Muscle layer of duodenum (tissue), 2 donors: ENCODE results near the gene ELOA.
"Not testable (repeated sequence)": the region's sequence is repeated elsewhere in the genome, so short reads cannot be mapped to it uniquely, and the experiment has no call there.

Source experiments
- H3K27ac ChIP-seq: one replicate; pipeline ENCODE4 v1.7.0; 2013; ENCODE audit warnings: mild to moderate bottlenecking, low read length
- H3K27me3 ChIP-seq: one replicate; pipeline ENCODE4 v1.7.0; 2013; ENCODE audit warnings: low read depth, mild to moderate bottlenecking, control low read depth, low read length
- H3K36me3 ChIP-seq, 2 donors: one replicate each; pipeline ENCODE4 v1.7.0; 2013; ENCODE audit warnings: low read length in 2 of 2, control low read depth in 1 of 2, mild to moderate bottlenecking in 1 of 2; ENCODE audit not compliant: insufficient read depth in 2 of 2, control insufficient read depth in 1 of 2
- H3K4me1 ChIP-seq, 2 donors: one replicate each; pipeline ENCODE4 v1.7.0; 2013; ENCODE audit warnings: low read length in 2 of 2, mild to moderate bottlenecking in 2 of 2, control low read depth in 1 of 2, moderate library complexity in 1 of 2; ENCODE audit not compliant: insufficient read depth in 2 of 2, control insufficient read depth in 1 of 2
- H3K4me3 ChIP-seq, 2 donors: one replicate each; pipeline ENCODE4 v1.7.0; 2013; ENCODE audit warnings: low read length in 2 of 2, low read depth in 1 of 2, mild to moderate bottlenecking in 1 of 2
- H3K9me3 ChIP-seq, 2 donors: one replicate each; pipeline ENCODE4 v1.7.0; 2013; ENCODE audit warnings: low read length in 2 of 2, control low read depth in 1 of 2, mild to moderate bottlenecking in 1 of 2; ENCODE audit not compliant: control insufficient read depth in 1 of 2
- donor health status: healthy.

Gene ELOA

DNA sequence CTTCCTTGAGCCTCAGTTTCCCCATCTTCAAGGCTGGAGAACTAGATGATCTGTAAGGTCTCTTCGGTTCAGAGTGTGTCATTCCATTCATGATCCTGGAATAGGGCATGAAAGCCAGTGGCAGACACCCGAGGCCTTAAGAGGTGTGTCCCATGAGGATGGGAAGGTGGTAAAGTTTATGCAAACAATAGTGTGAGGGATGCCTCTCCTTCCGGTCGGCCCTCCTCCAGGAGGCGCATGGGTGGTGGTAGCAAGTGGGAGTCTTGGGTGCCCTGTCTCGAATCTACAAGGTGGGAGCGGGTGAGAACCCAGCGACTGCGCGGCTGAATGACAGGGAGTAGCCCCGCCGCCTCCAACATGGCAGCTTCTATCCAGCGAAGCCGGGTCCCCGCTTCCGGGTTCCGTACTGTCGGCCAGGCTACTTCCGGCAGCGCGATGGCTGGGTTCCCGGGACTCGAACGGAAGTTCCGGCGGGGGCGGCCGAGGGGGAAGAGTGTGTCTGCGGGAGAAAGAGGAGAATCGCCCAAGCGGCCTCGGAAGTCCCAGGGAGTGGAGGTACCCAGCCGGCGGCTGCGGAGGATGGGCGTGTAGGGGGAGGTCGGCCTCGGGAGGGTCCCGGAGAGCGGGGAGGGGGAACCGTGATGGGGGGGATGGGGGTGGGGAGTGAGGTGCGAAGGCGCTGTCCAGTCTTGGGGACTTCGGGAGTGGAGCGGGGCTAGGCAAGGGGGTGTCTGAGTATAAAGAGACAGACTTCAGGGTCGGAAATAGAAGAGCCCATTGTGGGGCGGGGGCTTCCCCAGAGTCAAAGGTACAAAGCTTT, 47.6 kb downstream of the ELOA start, which contains the start of gene LYPLA2:
LYPLA2 (plus strand) TSS at position 450 of the 820 bp plus-strand sequence. CDS start 1,538 bp downstream, outside the sequence.
- peaks cover 5 to 32% of the 10 kb centered on the region in 2 donors for H3K4me1 ChIP-seq
- no peaks in the 10 kb centered on the region for H3K27me3 ChIP-seq
- H3K4me3 ChIP-seq, result peak within 1 kb of the TSS; percentile 78 to 85
- H3K9me3 ChIP-seq, result no peaks in the 10 kb centered on the region
- peaks cover 20 to 25% of the 10 kb centered on the region in 2 donors for H3K36me3 ChIP-seq
- H3K27ac ChIP-seq, result peak within 1 kb of the TSS; percentile 76

DNA sequence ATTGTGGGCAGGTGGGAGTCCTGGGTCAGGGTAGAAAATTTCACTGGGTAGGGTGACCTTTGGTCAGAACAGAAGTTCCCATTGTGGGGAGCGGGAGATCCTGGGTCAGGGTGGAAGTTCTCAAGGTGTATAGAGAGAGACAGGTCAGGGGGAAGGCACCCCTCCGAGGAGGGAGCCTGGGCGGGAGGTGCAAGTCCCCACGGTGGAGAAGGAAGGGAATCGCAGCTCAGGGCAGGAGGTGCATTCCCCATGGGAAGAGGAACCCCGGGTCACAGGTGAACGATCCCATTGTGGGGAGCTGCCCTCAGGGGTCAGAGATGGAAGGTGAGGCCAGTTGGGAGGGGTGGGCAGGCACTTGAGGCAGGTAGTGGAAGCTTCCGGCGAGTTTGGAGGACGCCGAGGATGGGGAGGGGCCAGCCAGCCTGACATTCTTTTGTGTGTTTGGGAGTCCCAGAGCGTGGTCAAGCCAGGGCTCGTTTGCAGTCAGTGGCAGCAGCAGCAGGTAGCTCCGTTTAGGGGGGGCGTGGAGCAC, 48.3 kb downstream of the ELOA start:
- Histone ChIP-seq H3K4me1 (peaks cover 5 to 33% of the 10 kb centered on the region in 2 donors), H3K27me3 (no peaks in the 10 kb centered on the region), H3K9me3 (no peaks in the 10 kb centered on the region), H3K4me3 (peak overlapping the region; percentile 78 to 85), H3K27ac (peak overlapping the region; percentile 43), H3K36me3 (peaks cover 15 to 22% of the 10 kb centered on the region in 2 donors)

DNA sequence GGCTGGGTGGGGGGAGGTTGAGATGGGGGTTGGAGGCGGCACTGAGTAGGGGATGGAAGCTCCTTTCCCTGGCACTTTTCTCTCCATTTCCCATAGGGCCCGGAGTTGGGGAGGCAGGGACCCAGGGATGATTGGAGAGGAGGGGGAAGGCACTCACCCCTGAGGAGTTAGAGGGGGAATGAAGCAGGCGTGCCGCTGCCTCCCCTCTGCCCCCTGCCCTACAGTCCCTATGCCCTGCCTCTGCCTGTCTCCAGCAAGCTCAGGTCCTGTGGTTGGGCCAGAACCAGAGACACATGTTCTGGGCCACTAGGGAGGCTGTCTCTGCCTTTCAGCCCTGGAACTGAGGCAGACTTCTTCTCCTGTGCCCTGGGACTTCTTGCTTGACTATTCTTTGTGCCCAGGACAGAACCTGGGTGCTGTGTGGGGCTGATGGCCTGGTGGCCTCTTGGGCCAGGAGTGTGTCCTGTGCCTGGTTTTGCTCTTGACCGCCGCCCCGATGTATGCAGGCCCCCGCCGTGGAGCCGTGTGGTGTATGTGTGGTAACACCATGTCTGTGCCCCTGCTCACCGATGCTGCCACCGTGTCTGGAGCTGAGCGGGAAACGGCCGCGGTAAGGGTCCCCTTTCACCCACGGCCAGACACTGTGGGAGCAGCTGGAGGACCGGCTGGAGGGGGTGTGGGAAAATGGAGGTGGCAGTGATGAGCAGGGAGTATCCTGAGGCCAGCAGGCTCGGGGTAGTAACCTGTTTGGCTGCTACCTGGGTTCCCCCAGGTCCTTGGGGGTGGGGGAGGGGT, 49.1 kb downstream of the ELOA start:
- H3K9me3 ChIP-seq, result no peaks in the 10 kb centered on the region
- no peaks in the 10 kb centered on the region for H3K27me3 ChIP-seq
- H3K4me3 ChIP-seq, result peak overlapping the region; percentile 16 to 78
- H3K36me3 ChIP-seq, result peaks cover 8 to 16% of the 10 kb centered on the region in 2 donors
- H3K4me1 ChIP-seq, result peaks cover 5 to 33% of the 10 kb centered on the region in 2 donors
- H3K27ac ChIP-seq, result no peak overlapping the region

DNA sequence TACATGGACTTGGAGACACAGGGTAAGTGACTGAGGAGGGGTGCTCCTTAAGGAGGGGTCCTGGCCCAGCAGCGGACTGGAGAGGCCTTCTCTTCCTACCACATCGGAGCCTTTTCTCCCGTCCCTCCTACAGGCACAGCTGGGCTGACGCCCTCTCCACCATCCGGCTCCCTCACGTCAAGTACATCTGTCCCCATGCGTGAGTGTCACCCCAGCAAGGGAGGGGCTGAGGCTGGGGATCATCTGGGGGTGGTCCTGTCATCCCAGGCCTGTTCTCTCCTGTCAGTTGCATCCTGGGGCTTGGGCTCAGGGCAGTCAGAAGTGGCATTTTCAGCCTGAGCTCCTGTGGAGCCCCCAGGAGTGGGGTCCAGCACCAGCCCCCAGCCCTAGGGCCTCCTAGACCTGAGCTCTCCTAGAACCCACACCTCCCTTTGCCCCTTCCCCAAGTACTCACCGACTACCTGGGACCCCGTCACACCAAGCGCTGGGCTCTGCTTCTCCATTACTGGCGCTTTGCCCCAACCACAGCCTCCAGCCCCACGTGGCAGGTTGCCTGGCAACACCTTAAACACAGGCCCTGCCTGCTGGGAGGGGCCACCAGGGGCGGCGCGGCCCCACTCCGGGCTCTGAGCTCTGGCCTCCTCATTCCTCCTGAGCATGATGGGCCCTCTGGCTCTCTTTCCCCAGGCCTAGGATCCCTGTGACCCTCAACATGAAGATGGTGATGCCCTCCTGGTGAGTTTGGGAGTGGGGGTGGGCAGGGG, 49.9 kb downstream of the ELOA start:
- Histone ChIP-seq H3K27ac (peak overlapping the region; percentile 8), H3K27me3 (no peaks in the 10 kb centered on the region), H3K4me1 (peaks cover 5 to 33% of the 10 kb centered on the region in 2 donors), H3K36me3 (peaks cover 6 to 18% of the 10 kb centered on the region in 2 donors), H3K4me3 (no peak overlapping the region), H3K9me3 (no peaks in the 10 kb centered on the region)

DNA sequence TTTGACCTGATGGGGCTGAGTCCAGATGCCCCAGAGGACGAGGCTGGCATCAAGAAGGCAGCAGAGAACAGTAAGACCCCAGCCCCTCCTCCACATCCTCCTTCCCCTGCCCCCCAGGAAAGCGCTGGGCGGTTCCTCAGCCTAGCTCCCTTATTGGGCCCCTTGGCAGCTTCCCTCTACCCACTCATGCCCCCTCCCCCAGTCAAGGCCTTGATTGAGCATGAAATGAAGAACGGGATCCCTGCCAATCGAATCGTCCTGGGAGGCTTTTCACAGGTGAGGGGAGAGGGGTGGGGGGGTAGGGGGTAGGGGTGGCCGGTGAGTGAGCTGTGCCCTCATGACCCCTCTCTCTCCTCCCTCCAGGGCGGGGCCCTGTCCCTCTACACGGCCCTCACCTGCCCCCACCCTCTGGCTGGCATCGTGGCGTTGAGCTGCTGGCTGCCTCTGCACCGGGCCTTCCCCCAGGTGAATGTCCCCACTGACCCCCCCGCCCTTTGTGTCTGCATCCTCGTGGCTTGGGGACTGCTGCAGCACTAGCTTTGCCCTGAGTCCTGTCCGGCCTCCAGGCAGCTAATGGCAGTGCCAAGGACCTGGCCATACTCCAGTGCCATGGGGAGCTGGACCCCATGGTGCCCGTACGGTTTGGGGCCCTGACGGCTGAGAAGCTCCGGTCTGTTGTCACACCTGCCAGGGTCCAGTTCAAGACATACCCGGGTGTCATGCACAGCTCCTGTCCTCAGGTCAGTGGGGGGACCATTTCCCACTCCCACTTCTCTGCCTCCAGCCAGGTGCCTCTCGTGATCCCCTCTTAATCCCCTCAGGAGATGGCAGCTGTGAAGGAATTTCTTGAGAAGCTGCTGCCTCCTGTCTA, 50.8 kb downstream of the ELOA start:
- Histone ChIP-seq H3K4me1 (peaks cover 5 to 37% of the 10 kb centered on the region in 2 donors), H3K4me3 (no peak overlapping the region), H3K27me3 (no peaks in the 10 kb centered on the region), H3K27ac (no peak overlapping the region), H3K36me3 (peaks cover 6 to 18% of the 10 kb centered on the region in 2 donors), H3K9me3 (no peaks in the 10 kb centered on the region)

DNA sequence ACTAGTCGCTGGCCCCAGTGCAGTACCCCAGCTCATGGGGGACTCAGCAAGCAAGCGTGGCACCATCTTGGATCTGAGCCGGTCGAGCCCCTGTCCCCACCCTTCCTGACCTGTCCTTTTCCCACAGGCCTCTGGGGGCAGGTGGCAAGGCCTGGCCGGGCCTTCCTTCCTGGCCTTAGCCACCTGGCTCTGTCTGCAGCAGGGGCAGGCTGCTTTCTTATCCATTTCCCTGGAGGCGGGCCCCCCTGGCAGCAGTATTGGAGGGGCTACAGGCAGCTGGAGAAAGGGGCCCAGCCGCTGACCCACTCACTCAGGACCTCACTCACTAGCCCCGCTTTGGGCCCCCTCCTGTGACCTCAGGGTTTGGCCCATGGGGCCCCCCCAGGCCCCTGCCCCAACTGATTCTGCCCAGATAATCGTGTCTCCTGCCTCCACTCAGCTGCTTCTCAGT, 51.5 kb downstream of the ELOA start:
- Histone ChIP-seq H3K4me1 (peaks cover 5 to 43% of the 10 kb centered on the region in 2 donors), H3K36me3 (peaks cover 6 to 18% of the 10 kb centered on the region in 2 donors)
- H3K27me3 ChIP-seq, H3K9me3 ChIP-seq, H3K27ac ChIP-seq, H3K4me3 ChIP-seq: not testable (repeated sequence)

DNA sequence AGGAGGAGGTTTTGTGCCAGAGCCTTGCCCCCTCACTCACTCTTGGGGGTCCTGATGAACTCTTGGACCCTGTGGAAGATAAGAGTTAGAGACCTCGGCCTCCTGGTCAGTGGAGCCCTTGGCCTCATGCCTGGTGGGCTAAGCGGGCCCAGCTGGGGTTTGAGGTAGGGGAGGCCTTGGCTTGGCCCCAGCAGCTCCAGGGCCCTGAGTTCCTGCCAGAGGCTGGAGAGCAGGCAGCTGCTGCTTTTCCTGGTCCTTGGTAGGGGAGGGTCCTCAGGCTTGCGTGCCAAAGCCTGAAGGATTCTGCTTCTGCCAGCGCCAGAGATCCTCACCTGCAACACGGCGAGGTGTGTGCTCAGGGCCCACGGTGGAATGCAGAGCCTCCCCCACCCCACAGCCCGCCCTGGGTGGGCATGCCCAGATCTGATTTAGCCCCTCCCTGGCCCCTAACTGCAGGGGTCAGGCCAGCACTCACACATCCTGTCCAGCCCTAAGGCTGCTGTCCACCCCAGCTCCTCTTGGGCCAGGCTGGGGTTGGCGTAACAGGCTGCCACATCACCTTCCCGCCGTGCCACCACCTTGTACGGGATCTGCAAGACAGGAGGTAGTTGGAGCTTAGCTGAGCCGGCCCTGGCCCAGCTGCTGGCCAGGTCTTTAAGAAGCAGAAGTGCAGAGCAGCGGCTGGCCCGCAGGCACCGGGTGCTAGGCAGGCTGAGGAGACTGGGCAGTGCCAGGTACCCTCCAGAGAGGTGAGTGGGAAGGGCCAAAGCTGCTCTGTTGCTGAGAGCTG, 52.6 kb downstream of the ELOA start:
- Histone ChIP-seq H3K4me1 (peaks cover 0 to 45% of the 10 kb centered on the region in 2 donors), H3K9me3 (no peaks in the 10 kb centered on the region), H3K27me3 (no peaks in the 10 kb centered on the region), H3K27ac (no peak overlapping the region), H3K4me3 (no peak overlapping the region), H3K36me3 (peaks cover 6 to 18% of the 10 kb centered on the region in 2 donors)

DNA sequence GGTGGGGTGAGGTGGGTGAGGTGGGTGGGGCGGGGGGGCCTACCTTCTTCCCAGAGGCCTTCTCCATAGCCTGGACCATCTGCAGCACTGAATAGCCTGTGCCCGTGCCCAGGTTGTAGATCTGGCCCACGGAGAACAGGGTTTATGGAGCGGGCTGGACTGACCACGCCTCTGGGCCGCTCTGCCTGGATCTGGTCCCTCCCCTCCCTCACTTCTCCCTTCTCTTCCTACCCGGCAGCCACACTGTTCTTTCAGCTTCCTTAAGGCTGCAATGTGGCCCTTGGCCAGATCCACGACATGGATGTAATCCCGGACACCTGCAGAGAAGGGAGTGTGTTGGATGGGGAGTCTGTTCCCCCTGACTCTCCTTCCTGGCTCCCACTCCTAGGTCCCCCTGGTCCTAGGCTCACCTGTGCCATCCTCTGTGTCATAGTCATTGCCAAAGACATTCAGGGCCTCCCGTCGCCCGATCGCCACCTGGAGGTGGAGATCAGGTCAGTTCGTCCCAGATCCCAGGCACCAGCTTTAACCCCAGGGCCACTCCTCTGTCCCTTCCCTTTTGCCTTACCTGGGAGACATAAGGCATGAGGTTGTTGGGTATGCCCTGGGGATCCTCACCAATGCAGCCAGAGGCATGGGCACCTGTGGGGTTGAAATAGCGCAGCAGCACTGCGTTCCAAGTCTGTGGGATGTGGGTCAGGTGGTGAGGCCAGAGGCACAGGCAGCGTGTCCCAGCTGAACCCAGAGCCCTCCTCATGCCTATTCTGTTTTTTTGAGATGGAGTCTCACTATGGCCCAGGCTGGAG, 53.4 kb downstream of the ELOA start:
- Histone ChIP-seq H3K4me1 (peaks cover 4 to 48% of the 10 kb centered on the region in 2 donors), H3K27me3 (no peaks in the 10 kb centered on the region), H3K9me3 (no peaks in the 10 kb centered on the region), H3K36me3 (peaks cover 6 to 18% of the 10 kb centered on the region in 2 donors), H3K27ac (no peak overlapping the region), H3K4me3 (no peak overlapping the region)
